ENCODE results near the gene ZNF777.
"Not testable (repeated sequence)": the region's sequence is repeated elsewhere in the genome, so short reads cannot be mapped to it uniquely, and the experiment has no call there.

ZNF777 gene

DNA sequence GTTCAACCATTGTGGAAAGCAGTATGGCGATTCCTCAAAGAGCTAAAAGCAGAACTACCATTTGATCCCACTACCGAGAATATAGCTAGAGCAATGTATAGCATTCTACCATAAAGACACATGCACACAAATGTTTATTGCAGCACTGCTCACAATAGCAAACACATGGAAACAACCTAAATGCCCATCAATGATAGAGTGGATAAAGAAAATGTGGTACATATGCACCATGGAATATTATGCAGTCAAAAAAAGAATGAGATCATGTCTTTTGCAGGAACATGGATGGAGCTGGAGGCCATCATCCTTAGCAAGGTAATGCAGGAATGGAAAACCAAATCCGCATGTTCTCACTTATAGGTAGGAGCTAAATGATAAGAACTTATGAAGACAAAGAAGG lies 47.8 kb downstream of the ZNF777 start:
- DNase-seq (ENCODE audit: low read depth), result not testable (repeated sequence)

DNA sequence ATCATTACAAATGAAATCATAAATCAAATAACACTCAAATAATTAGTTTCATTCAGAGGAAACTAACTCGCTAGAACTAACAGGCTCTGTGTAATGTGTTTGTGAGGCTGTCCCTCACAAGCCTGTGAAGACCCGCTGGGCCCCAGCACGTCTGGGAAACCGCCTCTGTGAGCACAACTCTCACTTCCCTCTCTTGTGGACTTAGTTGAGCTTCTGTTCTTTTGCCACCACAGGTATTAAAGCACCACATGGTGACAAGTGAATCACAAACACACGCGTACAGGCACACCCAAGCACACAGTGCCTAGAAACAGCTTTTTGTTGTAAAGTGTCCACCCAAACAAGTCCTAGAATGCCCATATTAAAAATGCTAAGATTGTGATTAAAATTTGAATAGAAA lies 51.0 kb downstream of the ZNF777 start:
- no peak for DNase-seq (ENCODE audit: low read depth)

DNA sequence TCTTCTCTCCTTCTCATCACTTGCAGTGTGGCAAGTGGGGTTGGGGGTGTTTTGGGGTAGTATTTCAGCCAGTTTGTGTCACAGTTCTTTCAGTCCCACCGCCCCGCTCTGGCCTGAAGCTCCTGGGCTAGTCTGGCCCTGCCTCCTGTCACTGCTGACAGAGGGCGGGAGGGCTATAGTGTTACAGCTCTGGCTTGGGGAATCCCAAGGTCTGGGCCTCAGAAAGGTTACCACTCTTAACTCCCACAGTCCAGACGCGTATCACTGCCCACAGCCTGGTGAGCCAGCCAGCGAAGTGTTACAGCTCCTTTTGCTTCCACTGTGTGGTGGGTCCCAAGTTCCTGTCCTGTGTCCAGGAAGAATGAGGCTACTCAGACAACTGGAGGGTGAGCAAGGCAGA lies 56.0 kb downstream of the ZNF777 start:
- DNase-seq (ENCODE audit: low read depth), result no peak

DNA sequence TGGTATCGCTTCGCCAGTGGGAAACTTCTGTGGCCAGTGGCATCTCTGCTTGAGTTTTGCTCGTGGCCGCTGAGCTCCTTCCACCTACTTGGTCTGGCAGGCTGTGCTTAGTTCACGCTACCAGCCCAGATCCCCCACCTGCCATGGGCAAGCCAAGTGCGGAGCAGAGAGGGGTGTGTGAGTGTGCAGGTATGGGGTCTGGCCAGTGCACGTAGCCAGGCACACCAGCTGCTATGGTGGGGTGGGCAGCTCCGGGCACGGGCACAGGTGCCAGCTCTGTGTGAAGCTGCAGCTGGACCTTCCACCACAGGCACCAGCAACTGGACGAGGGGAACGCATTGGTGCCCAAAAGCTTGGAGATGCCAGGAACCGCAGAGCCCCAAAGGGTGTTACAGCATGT lies 56.5 kb downstream of the ZNF777 start:
- DNase-seq (ENCODE audit: low read depth), result no peak

DNA sequence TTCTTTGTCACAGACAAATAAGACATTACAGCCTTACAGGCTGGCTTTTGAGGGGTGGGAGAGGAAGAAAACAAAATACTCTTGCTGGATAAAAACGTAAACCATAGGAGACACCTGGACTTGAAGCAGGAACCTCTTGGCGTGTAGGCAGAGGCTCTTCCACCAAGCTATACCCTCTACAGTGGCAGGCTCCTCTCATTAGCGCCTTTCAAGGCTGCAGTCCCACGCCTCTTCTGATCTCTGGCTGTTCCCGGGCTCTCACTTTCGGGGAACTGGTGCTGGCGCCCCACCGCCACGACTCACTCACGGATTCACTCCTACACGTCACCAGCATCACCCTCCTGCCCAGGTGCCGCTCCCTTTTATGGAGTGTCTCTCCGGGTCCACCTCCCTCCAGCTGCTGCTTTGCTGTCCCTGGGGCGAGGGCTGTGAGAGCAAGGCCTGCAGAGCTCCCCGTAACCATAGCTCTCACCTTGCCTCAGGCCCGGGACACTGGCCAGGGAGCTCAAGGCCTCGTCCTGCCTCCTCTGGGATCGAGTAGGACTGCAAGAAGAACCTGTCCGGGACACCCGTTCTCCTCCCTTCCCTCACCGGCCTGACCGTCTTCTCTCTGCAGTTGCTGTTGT lies 62.6 kb downstream of the ZNF777 start:
- DNase-seq (ENCODE audit: low read depth), result no peak

DNA sequence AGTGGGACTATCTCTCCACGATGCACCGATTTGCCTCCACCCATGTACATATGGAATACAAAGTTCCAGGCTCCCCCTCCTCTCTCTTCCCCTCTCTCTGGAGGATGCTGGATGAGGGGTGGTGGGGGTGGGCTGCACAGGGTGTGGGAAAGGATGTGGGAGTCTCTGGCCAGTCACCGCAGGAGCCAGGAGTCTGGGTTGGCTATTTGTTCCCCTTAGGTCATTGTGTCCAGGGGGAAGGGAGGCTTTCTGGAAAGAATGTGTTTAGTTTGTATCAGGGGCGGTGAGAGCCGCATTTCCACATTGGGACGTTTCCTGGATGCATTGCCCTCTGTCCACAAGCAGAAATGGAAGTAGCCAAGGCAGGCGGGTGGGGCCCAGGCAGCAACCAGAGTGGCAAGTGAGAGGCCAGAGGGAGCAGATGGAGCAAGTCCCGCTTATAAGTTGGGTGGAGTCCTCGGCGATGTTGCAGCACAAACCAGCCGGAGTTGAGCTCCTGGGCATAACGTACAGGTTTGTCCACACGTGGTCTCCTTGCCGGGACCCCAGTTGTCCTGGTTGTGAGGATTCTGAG lies 63.3 kb downstream of the ZNF777 start:
- DNase-seq (ENCODE audit: low read depth), result no peak

DNA sequence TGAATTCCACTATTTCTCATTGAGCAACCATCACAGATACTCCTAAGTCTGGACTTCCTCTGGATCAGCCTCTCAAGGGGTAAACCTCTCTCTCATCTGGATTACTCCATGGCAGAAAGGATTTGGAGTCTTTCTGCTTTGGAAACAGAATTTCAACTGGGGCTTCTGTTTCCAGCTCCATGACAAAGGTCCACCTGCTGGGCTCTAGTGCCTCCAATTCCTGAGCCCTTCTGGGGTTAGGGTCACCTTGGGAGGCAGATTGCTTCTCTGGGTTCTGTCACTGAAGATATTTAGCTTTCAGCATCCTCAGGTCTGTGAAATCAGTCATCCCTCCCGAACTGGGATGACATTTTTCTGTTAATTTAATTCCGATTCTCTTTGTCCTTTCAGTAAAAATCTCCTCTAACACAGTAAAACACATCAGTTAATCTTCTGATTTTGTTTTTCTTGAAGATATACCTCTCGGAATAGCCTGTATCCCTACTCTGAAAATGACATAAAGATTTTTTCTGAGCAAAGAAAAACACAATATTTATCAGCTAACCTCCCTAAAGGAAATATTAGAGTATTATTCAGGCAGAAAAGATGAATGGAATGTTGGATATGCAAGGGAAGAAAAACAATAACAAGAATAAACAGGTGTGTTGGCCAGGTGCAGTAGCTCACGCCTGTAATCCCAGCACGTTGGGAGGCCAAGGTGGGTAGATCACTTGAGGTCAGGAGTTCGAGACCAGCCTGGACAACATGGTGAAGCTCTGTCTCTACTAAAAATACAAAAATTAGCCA lies 72.1 kb downstream of the ZNF777 start:
- DNase-seq (ENCODE audit: low read depth), result not testable (repeated sequence)

DNA sequence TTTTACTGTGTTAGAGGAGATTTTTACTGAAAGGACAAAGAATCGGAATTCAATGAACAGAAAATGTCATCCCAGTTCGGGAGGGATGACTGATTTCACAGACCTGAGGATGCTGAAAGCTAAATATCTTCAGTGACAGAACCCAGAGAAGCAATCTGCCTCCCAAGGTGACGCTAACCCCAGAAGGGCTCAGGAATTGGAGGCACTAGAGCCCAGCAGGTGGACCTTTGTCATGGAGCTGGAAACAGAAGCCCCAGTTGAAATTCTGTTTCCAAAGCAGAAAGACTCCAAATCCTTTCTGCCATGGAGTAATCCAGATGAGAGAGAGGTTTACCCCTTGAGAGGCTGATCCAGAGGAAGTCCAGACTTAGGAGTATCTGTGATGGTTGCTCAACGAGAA lies 74.3 kb downstream of the ZNF777 start:
- not testable (repeated sequence) for DNase-seq (ENCODE audit: low read depth)

DNA sequence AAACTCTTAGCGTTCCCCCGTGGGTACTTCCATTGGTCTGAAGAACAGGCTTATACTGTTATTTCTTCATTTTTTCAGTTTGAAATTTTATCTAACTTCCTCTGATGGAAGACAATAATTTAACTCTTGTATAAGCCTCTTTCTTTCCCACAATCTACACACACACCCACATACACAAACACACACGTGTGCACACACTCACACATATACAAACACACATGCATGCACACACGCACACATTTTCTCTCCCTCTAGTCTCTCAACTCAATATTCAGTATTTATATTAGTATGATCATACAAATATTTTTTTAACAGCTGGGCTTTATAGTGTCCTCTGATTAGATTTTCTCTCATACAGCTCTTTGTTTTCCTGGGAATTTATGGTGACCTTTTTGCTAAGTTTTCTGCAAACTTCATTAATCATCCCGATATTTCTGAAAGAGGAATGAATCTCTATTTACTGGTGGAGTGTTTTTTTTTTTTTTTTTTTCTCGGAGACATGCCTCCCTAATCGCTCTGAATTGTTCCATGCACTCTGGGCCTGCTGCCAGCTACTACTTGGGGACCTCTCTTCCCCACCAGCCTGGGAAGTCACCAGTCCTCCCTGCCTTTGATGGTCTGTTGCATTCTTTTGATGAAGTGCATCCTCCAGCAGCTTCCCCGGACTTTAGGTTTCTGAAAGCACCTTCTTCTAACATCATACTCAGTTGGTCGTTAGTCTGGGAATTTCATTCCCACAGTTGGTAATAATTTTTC lies 75.5 kb downstream of the ZNF777 start:
- DNase-seq (ENCODE audit: low read depth), result no peak

All from activated T-helper 9 cell treated with anti-CD3 and anti-CD28 coated beads, Interleukin-2, amount 50 U/mL, for 16 hours (primary cell).